DOHH2 (cell line): ENCODE data around the gene SAT2.
A peak's percentile ranks its signal among the peaks of the same experiment; 100 is the strongest.

Experiments
- H3F3A ChIP-seq: fragments of 200-600 bp; sonication (generic), shearing (Covaris generic); 2 replicates; pipeline ENCODE4 v1.6.0; 2016; ENCODE audit warnings: antibody characterized with exemption, mild to moderate bottlenecking; ENCODE audit not compliant: control insufficient read depth, insufficient read depth
- H3K27ac ChIP-seq: fragments of 200-600 bp; sonication (generic); 2 replicates; pipeline ENCODE4 v1.5.1; 2014; ENCODE audit warnings: low read depth, mild to moderate bottlenecking, low read length, moderate library complexity
- H3K27me3 ChIP-seq: fragments of 200-600 bp; sonication (generic); 2 replicates; pipeline ENCODE4 v1.6.1; 2014; ENCODE audit warnings: mild to moderate bottlenecking, low read length, mixed read lengths; ENCODE audit not compliant: control insufficient read depth
- H3K36me3 ChIP-seq: fragments of 200-600 bp; sonication (generic); 2 replicates; pipeline ENCODE4 v1.6.1; 2014; ENCODE audit warnings: mild to moderate bottlenecking, low read length, moderate library complexity, mixed read lengths; ENCODE audit not compliant: control insufficient read depth
- H3K4me1 ChIP-seq: fragments of 200-600 bp; sonication (generic); 2 replicates; pipeline ENCODE4 v1.6.1; 2014; ENCODE audit warnings: mild to moderate bottlenecking, low read length, mixed read lengths; ENCODE audit not compliant: control insufficient read depth
- H3K4me2 ChIP-seq: fragments of 200-600 bp; sonication (generic); 2 replicates; pipeline ENCODE4 v1.6.0; 2014; ENCODE audit warnings: mild to moderate bottlenecking, low read length, moderate library complexity
- H3K4me3 ChIP-seq: fragments of 200-600 bp; sonication (generic); 2 replicates; pipeline ENCODE4 v1.5.1; 2014; ENCODE audit warnings: mild to moderate bottlenecking, low read length, mixed read lengths
- H3K79me2 ChIP-seq: fragments of 200-600 bp; sonication (generic); 2 replicates; pipeline ENCODE4 v1.6.1; 2014; ENCODE audit warnings: mild to moderate bottlenecking, low read length, mixed read lengths; ENCODE audit not compliant: control insufficient read depth
- H3K9me2 ChIP-seq: fragments of 200-600 bp; sonication (generic); replicated peaks from 2 replicates; pipeline ENCODE4 v1.6.1; 2014; ENCODE audit warnings: mild to moderate bottlenecking, low read length, mixed read lengths; ENCODE audit not compliant: control insufficient read depth
- H3K9me3 ChIP-seq: fragments of 200-600 bp; sonication (generic); 2 replicates; pipeline ENCODE4 v1.6.1; 2014; ENCODE audit warnings: antibody characterized with exemption, low read length, mixed read lengths; ENCODE audit not compliant: control insufficient read depth, insufficient read depth
- H4K20me1 ChIP-seq: fragments of 200-600 bp; sonication (generic); 2 replicates; pipeline ENCODE4 v1.6.0; 2014; ENCODE audit warnings: low read depth, mild to moderate bottlenecking, antibody characterized with exemption, low read length, moderate library complexity; ENCODE audit not compliant: control insufficient read depth, insufficient read depth
- EZH2phosphoT487 ChIP-seq: fragments of 200-600 bp; sonication (generic); IDR thresholded peaks from 2 replicates; pipeline ENCODE4 v1.6.1; 2017; ENCODE audit warnings: borderline replicate concordance, mild to moderate bottlenecking, antibody characterized with exemption, low read length, moderate library complexity, mixed read lengths
- TF ChIP-seq, protein P1 (sequence below): fragments of 200-600 bp; sonication (generic); IDR thresholded peaks from one replicate; pipeline ENCODE4 v1.5.1; 2014; ENCODE audit warnings: antibody characterized with exemption, mild to moderate bottlenecking, low read depth, low read length; ENCODE audit not compliant: poor library complexity, severe bottlenecking

SAT2 gene

DNA sequence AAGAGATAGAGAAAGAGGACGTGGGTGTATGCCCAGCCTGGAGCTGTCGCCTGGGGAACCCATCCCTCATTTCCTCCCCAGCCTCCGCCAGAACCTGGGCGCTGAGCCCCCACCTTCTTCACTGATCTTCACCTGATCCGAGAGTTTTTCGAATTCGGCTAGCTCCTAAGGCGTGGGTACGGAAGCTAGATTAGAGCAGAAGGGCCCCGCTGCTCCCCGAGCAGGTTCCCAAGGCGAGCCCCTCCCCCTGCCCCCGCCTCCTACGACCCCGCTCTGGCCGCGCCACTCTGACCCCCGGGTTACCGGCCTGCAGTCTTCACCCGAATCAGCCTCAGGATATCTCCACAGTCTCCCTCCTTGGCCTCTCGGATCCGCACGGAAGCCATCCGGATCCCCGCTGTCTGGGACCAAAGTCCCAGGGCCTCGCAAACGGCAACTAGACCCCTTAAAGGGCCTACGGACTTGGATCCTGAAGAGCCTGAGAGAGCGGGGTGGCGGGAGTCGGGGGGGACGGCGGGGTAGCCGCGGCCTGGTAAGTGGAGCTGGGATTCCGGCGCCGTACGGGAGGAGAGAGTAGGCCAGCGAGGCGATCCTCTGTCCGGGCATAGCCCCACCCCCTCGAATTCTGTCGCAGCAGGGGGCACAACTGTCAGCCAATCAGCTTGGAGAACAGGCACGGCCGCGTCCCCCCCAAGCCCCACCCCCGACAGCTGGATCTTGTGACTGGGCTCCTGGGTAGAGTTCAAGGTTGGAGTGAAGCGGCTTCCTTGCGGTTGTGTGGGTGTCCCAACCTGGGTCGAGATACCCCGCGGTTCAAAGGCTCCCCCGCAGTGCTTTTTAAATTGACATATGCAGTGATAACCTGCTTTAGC is at the start of gene SAT2:
Gene SAT2 (minus strand): TSS at position 572 of the 872 bp plus-strand sequence. CDS start 186 bp downstream, at position 386.
- no peaks in the 10 kb centered on the region for H3K27me3 ChIP-seq
- no peaks in the 10 kb centered on the region for H4K20me1 ChIP-seq
- H3K4me1 ChIP-seq: no peaks in the 10 kb centered on the region; the same call in 1 of the 2 replicates
- no peaks in the 10 kb centered on the region for H3K36me3 ChIP-seq
- H3K9me2 ChIP-seq: no peaks in the 10 kb centered on the region
- H3K27ac ChIP-seq: no peak within 1 kb of the TSS
- H3K79me2 ChIP-seq: no peaks in the 10 kb centered on the region
- H3K9me3 ChIP-seq: no peaks in the 10 kb centered on the region
- H3F3A ChIP-seq: no peaks in the 10 kb centered on the region
- H3K4me2 ChIP-seq: peak within 1 kb of the TSS; percentile 91
- peak within 1 kb of the TSS; percentile 95 for H3K4me3 ChIP-seq
- TF ChIP-seq, protein P1, sequence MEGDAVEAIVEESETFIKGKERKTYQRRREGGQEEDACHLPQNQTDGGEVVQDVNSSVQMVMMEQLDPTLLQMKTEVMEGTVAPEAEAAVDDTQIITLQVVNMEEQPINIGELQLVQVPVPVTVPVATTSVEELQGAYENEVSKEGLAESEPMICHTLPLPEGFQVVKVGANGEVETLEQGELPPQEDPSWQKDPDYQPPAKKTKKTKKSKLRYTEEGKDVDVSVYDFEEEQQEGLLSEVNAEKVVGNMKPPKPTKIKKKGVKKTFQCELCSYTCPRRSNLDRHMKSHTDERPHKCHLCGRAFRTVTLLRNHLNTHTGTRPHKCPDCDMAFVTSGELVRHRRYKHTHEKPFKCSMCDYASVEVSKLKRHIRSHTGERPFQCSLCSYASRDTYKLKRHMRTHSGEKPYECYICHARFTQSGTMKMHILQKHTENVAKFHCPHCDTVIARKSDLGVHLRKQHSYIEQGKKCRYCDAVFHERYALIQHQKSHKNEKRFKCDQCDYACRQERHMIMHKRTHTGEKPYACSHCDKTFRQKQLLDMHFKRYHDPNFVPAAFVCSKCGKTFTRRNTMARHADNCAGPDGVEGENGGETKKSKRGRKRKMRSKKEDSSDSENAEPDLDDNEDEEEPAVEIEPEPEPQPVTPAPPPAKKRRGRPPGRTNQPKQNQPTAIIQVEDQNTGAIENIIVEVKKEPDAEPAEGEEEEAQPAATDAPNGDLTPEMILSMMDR: no peak

DNA sequence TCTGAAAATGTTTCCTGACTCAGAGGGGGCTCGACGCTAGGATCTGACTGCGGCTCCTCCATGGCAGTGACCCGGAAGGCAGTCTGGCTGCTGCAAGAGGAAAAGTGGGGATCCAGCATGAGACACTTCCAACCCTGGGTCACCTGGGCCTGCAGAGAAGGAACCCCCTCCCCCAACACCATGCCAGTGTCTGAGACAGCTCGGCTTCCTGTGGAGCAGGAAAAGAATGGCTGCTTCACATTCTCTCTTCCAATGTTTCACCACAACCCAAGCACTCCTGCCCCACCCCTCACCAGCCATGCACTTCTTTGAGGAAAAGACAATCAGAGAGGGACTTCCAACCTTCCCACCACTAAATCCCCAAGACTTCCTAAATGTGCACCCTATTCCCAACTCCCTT is 48.9 kb upstream of the SAT2 start:
- Histone ChIP-seq H3K9me2 (no peaks in the 10 kb centered on the region), H3K4me2 (no peak overlapping the region), H3F3A (no peaks in the 10 kb centered on the region), H4K20me1 (no peaks in the 10 kb centered on the region), H3K79me2 (peaks cover 44% of the 10 kb centered on the region), H3K36me3 (peaks cover 63% of the 10 kb centered on the region), H3K9me3 (peaks cover 8% of the 10 kb centered on the region), H3K27me3 (no peaks in the 10 kb centered on the region), H3K4me3 (no peak overlapping the region), H3K4me1 (no peaks in the 10 kb centered on the region), H3K27ac (no peak overlapping the region)
- TF ChIP-seq, protein P1: no peak
- TF ChIP-seq EZH2phosphoT487: no peak

DNA sequence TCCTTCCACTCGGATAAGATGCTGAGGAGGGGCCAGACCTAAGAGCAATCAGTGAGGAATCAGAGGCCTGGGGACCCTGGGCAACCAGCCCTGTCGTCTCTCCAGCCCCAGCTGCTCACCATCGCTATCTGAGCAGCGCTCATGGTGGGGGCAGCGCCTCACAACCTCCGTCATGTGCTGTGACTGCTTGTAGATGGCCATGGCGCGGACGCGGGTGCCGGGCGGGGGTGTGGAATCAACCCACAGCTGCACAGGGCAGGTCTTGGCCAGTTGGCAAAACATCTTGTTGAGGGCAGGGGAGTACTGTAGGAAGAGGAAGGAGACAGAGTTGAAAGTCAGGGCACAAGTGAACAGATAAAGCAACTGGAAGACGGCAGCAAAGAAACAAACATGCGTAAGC is 47.3 kb upstream of the SAT2 start:
- Histone ChIP-seq H3K27ac (no peak overlapping the region), H3F3A (no peaks in the 10 kb centered on the region), H3K36me3 (peaks cover 75% of the 10 kb centered on the region), H3K27me3 (no peaks in the 10 kb centered on the region), H3K4me2 (no peak overlapping the region), H3K4me3 (no peak overlapping the region), H3K9me2 (no peaks in the 10 kb centered on the region), H3K4me1 (no peaks in the 10 kb centered on the region), H3K79me2 (peaks cover 29% of the 10 kb centered on the region), H3K9me3 (peaks cover 8% of the 10 kb centered on the region), H4K20me1 (no peaks in the 10 kb centered on the region)
- no peak for TF ChIP-seq EZH2phosphoT487
- TF ChIP-seq, protein P1: no peak
